Upper lobe of right lung (tissue), 1 donor: ENCODE results near the gene TLX2. TPM values are rescaled to one million over a fixed set of nuclear protein-coding genes. Genes with fewer than 3 reads are reported as not detected.
"Not testable (repeated sequence)": the region's sequence is repeated elsewhere in the genome, so short reads cannot be mapped to it uniquely, and the experiment has no call there.

Experiments
- ATAC-seq: fragments of 200-7000 bp; cut with Tn5 transposase; one replicate; pipeline ENCODE4 v1.9.1; 2020; ENCODE audit warnings: mild to moderate bottlenecking, moderate library complexity
- DNase-seq: peaks from one replicate; pipeline ENCODE4 v3.0.0-alpha.2; 2020
- H3K27ac ChIP-seq: fragments of 200-600 bp; one replicate; pipeline ENCODE4 v1.8.0; 2022
- H3K27me3 ChIP-seq: fragments of 200-600 bp; one replicate; pipeline ENCODE4 v1.8.0; 2022; ENCODE audit warnings: mild to moderate bottlenecking
- H3K36me3 ChIP-seq: fragments of 200-600 bp; one replicate; pipeline ENCODE4 v1.8.0; 2022
- H3K4me1 ChIP-seq: fragments of 200-600 bp; one replicate; pipeline ENCODE4 v1.8.0; 2022
- H3K4me3 ChIP-seq: fragments of 200-600 bp; one replicate; pipeline ENCODE4 v1.8.0; 2022; ENCODE audit warnings: mild to moderate bottlenecking
- H3K9me3 ChIP-seq: fragments of 200-600 bp; one replicate; pipeline ENCODE4 v1.8.0; 2022
- CTCF ChIP-seq: fragments of 200-600 bp; IDR thresholded peaks from one replicate; pipeline ENCODE4 v1.8.0; 2022; ENCODE audit warnings: antibody characterized with exemption
- intact Hi-C: fragments of 100-400 bp; cut with DNase I; formaldehyde crosslinking; loops from one replicate; pipeline ENCODE4 v1.11.0; 2022
- total RNA-seq: library from RNA; stranded (reverse); fragmentation: NEBNext Ultra II Directional; extraction: Animal tissue kit (Norgen Biotek cat#: 25700); gene quantifications from one replicate; pipeline ENCODE4 v1.2.1, GENCODE V29; 2021
- donor health status: DM: no; HTN: yes; CAD: no; lungs with severe emphysema.

The TLX2 gene
- total RNA-seq, 1 donor from 2014 or later, result not detected

DNA sequence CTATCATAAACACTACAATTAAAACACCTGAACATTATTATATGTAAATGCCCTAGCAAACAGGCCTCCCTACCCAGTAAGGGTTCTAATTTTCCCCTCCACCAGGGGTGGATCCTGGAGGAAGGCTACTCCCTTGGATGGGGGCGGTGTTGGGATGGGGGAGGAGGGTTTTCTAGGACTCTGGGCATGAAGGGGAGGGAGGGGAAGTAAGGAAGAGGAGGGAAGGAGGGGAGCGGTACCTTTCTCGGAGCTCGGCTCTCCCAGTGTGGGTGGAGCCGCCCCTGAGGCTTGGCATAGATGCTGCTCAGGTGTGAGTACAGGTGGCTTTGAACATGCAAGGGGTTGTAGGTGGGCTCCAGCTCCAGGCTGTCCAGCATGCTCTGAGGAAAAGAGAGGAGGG, 45.7 kb downstream of the TLX2 start:
- Histone ChIP-seq H3K4me1 (no peaks in the 10 kb centered on the region), H3K36me3 (no peaks in the 10 kb centered on the region), H3K27me3 (no peaks in the 10 kb centered on the region), H3K27ac (no peak overlapping the region), H3K4me3 (no peak overlapping the region), H3K9me3 (no peaks in the 10 kb centered on the region)
- ATAC-seq (no peak), DNase-seq (no peak)
- TF ChIP-seq CTCF, result no peak
- intact Hi-C loops, result no loop called here

DNA sequence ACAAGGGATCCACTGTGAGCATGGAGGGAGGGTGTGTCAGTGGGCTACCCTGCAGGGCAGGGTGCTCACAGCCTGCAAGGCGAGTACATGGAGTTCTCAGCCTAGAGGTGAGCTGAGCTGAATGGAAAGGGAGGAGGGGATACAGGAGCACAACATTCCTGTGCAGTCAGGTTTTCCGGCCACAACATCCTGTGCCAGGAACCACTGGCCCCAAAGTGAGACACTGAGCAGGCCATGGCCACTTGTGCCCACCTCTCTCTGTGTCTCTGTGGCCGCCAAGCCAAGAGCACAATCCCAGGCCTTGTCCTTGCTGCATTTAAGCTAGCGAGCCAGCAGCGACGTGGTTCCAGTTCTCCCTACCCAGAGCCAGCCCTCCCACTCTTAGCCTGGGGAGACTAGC, 46.3 kb downstream of the TLX2 start:
- no peak for ATAC-seq
- no peaks in the 10 kb centered on the region for H3K27me3 ChIP-seq
- no peaks in the 10 kb centered on the region for H3K36me3 ChIP-seq
- TF ChIP-seq CTCF, result no peak
- no peak overlapping the region for H3K4me3 ChIP-seq
- no peak for DNase-seq
- no peak overlapping the region for H3K27ac ChIP-seq
- no peaks in the 10 kb centered on the region for H3K9me3 ChIP-seq
- intact Hi-C loops, result no loop called here
- H3K4me1 ChIP-seq, result no peaks in the 10 kb centered on the region

DNA sequence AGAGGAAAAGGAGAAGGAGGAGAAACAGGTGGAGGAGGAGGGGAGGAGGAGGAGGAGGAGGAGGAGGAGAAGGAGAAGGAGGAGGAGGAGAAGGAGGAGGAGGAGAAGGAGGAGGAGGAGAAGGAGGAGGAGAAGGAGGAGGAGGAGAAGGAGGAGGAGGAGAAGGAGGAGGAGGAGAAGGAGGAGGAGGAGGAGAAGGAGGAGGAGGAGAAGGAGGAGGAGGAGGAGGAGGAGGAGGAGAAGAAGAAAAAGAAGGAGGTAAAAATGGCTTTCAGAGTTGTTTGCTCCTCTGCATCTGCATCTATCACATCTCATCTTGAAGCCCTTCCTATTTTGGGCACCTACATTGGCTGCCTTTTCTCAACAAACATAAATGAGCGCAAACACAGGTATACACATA, 46.8 kb downstream of the TLX2 start:
- H3K9me3 ChIP-seq, H3K27ac ChIP-seq, DNase-seq, H3K36me3 ChIP-seq, H3K4me3 ChIP-seq, ATAC-seq, intact Hi-C loops, H3K27me3 ChIP-seq, H3K4me1 ChIP-seq: not testable (repeated sequence)

DNA sequence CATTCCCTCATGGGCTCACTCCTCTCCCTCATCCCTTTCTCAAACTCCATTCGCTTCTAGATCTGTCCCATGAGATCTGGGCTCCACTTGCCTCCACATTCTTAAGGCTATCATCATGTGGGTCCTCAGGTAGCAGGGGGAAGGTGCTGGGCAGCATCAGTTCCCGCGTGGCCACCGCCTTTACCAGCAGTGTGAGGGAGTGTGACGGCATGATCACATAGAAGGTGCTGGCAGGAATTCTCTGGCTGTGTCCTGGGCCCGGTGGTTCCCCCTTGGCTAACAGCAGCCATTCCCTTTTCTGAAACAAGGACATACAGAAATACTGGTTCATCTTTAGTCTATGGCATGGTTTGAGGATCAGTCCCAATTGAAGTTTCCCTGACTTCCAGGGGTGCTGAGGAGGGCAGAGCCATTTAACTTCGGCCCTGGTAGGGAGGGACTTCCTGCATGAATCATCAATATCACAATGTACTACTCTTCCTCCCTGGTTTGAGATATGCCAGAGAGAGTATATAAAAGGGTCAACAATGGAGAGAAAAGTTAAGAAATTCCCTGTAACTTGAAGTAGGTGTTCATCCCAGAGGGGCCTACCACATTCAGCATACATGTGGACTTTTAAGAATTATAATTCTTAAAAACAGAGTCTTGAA, 48.0 kb downstream of the TLX2 start:
- intact Hi-C loops, result no loop called here
- TF ChIP-seq CTCF, result no peak
- DNase-seq, result no peak
- Histone ChIP-seq H3K9me3 (no peaks in the 10 kb centered on the region), H3K27ac (no peak overlapping the region), H3K36me3 (no peaks in the 10 kb centered on the region), H3K4me1 (peaks cover 4% of the 10 kb centered on the region), H3K27me3 (no peaks in the 10 kb centered on the region), H3K4me3 (no peak overlapping the region)
- no peak for ATAC-seq

- intact Hi-C loops, result no loop called here
- DNase-seq (no peak), ATAC-seq (no peak)
- H3K36me3 ChIP-seq, result no peaks in the 10 kb centered on the region
- no peaks in the 10 kb centered on the region for H3K9me3 ChIP-seq
- no peak overlapping the region for H3K27ac ChIP-seq
- peaks cover 4% of the 10 kb centered on the region for H3K4me1 ChIP-seq
- no peaks in the 10 kb centered on the region for H3K27me3 ChIP-seq
- H3K4me3 ChIP-seq, result no peak overlapping the region
- TF ChIP-seq CTCF, result no peak
Measured at GRCh38 chr2:74564222-74564621, 50.0 kb downstream of the TLX2 start.

- Histone ChIP-seq H3K27me3 (no peaks in the 10 kb centered on the region), H3K27ac (no peak overlapping the region), H3K36me3 (no peaks in the 10 kb centered on the region), H3K9me3 (no peaks in the 10 kb centered on the region), H3K4me1 (peaks cover 4% of the 10 kb centered on the region), H3K4me3 (no peak overlapping the region)
- ATAC-seq (no peak), DNase-seq (no peak)
- no peak for TF ChIP-seq CTCF
- intact Hi-C loops, result no loop called here
Measured at GRCh38 chr2:74566076-74566753, 52.0 kb downstream of the TLX2 start.
